Measurements from ENCODE around the gene GUCA2B.
A peak's percentile ranks its signal among the peaks of the same experiment; 100 is the strongest.

GUCA2B gene

GRCh38 chr1:42172381-42173133 is 19.3 kb downstream of the GUCA2B start:
- TF ChIP-seq CTCF (IDR thresholded peaks at IDR 0.05), result no peak
- H3K4me3 ChIP-seq, result no peak overlapping the region
- DNase-seq (ENCODE audit: low spot score), result peak; percentile 63
- peak overlapping the region in 1 of 2 donors; percentile 1 for H3K27ac ChIP-seq

DNA sequence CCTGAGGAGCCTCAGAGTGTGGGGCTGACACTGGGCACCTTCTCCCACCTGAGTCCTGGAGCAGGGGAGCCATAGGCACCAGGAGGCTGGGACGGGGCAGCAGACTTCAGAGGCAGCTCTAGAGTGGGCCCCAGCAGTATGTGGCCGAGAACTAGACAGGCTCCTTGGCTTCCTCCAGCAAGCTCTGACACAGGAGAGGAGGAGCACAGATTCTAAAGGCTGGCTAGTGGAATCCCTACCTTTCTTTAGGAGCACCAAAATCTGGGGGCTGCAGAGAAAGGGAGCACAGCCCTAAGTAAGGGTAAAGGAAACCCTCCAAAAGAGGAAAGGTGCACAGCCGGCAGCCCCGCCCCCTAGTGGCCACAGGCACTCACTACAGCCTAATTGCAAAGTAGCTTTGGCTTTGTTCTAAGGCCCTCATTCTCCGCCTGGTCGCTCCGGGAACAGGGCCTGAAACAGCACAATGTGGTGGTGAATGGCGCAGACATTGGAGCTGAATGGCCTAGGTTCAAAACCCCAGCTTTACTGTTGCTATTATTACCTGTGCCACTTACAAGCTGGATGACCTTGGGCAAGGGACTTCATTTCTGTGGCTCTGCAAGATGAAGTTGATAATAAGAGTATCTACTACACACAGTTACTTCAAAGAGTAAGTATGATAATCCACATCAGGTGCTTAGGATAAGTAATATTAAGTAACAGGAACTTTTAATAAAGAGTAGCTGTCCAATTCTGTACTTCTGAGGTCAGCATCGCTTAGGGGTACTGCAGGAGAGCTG is 20.1 kb downstream of the GUCA2B start:
- peak; percentile 97 for TF ChIP-seq CTCF (IDR thresholded peaks at IDR 0.05)
- no peak overlapping the region for H3K27ac ChIP-seq
- peak; percentile 73 for DNase-seq (ENCODE audit: low spot score)
- no peak overlapping the region for H3K4me3 ChIP-seq

DNA sequence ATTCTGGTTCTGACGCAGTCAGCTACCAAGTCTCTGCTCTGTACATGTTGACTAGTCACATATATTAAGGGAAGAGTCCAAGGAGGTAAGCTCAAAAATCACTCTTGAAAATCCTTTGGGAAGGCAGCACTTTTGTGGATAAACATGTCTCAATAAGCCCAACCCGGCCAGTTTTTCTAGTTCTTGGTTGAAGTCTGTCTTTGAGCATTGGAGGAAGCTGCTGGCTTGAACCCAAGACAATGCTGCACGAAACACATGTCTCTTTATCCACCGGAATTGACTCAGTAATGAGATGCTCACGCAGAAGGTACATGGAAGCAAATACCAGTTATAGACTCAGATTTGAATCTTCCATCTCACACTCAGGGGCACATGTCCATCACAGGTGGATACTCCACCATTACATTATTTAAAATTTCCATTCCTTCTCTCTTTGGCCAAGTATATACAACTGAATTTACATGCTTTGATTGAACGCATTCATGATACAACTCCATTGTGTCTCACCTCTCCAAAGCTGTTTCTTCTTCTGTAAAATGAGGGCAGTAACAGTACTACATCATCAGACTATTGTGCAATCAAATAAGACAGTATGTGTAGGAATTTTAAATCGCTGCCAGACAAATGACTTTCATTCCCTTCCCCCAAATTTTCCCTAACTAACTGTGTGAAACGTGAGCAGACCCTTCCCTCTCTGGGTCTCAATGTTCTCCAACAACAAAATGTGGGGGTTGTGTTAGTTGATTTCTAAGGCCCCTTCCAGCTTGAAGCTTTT is 20.9 kb downstream of the GUCA2B start:
- no peak overlapping the region for H3K4me3 ChIP-seq
- no peak overlapping the region for H3K27ac ChIP-seq
- DNase-seq (ENCODE audit: low spot score), result no peak
- TF ChIP-seq CTCF (IDR thresholded peaks at IDR 0.05), result no peak

DNA sequence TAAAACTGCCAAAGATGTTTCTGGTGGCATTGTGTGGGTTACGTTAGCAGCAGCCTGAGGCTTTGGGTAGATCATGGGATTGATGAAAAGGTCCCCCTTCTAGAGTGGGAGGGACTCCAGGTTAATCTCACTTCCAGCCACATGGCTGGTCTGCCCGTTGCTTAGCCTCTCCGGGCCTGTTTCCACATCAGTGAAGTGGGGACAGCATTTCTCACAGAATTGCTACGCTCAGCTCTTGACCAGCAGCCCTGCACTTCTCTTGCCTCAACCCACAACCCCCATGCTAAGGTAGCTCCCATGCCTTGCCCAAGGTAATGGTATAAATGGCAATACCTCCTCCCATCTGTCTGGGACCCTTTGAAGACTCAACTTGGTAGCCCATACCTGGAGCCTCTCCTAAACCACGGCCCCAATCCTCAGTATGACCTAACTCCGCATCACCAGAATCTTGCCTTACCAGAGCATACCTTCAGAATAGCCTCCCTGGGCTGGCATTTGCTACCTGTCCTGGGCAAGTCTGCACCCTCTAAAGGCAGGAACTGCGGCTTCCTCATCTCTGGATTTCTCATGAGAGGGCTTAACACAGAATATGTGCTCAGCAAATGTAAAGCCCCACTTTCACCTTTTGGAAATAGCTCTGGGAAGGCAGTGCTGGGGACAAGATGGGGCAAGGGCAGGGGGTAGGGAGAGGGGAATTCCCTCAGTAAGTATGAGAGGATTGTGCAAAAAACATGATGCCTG is 22.3 kb downstream of the GUCA2B start:
- TF ChIP-seq CTCF (IDR thresholded peaks at IDR 0.05), result no peak
- no peak overlapping the region for H3K27ac ChIP-seq
- H3K4me3 ChIP-seq, result no peak overlapping the region
- DNase-seq (ENCODE audit: low spot score), result no peak

- DNase-seq (ENCODE audit: low spot score), result no peak
- Histone ChIP-seq H3K4me3 (no peak overlapping the region), H3K27ac (no peak overlapping the region)
- peak; percentile 30 for TF ChIP-seq CTCF (IDR thresholded peaks at IDR 0.05)
These were observed 23.8 kb downstream of the GUCA2B start for GRCh38 chr1:42176902-42177519.

DNA sequence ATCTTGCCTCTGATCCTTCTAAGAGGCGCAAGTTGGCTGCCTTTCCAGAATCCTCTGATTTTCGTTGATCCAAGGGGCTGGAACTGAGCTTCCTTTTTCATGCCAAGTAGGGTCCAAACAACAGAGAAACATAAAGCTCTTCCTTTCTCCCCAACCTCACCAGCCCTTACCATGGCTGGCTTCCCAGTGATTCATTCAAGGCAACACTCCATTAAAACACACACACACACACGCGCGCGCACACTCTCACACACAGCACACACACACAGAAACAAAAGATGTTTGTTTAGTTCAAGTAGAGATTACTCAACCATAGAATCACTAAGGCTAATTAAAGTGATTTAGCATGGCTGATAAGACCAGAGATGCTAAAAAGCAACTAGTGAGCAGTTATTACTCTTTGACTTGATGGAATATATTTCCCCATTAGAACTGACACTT is 24.4 kb downstream of the GUCA2B start:
- TF ChIP-seq CTCF (IDR thresholded peaks at IDR 0.05), result no peak
- Histone ChIP-seq H3K27ac (no peak overlapping the region), H3K4me3 (no peak overlapping the region)
- no peak for DNase-seq (ENCODE audit: low spot score)
